HFFc6 (cell line): ENCODE measurements around the gene SLC6A9. TPM values are rescaled to one million over a fixed set of nuclear protein-coding genes. Genes with fewer than 3 reads are reported as not detected.

ENCODE experiments used
- DNase-seq: peaks from one replicate; pipeline ENCODE4 v3.0.0-alpha.2; 2018
- H3K27ac Mint-ChIP-seq: 2 replicates; pipeline ENCODE4 v1.8.0; 2020; ENCODE audit warnings: mild to moderate bottlenecking, mixed read lengths
- H3K27me3 Mint-ChIP-seq: 2 replicates; pipeline ENCODE4 v1.8.0; 2021; ENCODE audit warnings: mild to moderate bottlenecking, moderate library complexity, mixed read lengths; ENCODE audit not compliant: insufficient read depth
- H3K36me3 Mint-ChIP-seq: 2 replicates; pipeline ENCODE4 v1.8.0; 2021; ENCODE audit warnings: low read depth, mixed read lengths
- H3K4me1 Mint-ChIP-seq: 2 replicates; pipeline ENCODE4 v1.8.0; 2020; ENCODE audit warnings: low read depth, mixed read lengths
- H3K4me3 Mint-ChIP-seq: 2 replicates; pipeline ENCODE4 v1.8.0; 2020; ENCODE audit warnings: mild to moderate bottlenecking, moderate library complexity, mixed read lengths
- H3K9me3 Mint-ChIP-seq: 2 replicates; pipeline ENCODE4 v1.8.0; 2020; ENCODE audit warnings: mild to moderate bottlenecking, mixed read lengths
- CTCF ChIP-seq: fragments of 200-600 bp; sonication (generic); IDR thresholded peaks from 2 replicates; pipeline ENCODE4 v1.5.0; 2021; ENCODE audit warnings: antibody characterized with exemption, mild to moderate bottlenecking
- total RNA-seq, 6 experiments: library from RNA; stranded (reverse); fragmentation: NEBNext Ultra II Directional; extraction: Animal tissue kit (Norgen Biotek cat#: 25700); gene quantifications; 2 replicates in 1 of 6; 3 replicates in 5 of 6; pipeline ENCODE4 v1.2.3, GENCODE V29; 2021

SLC6A9 gene
- total RNA-seq, 6 experiments from 2014 or later, result 8.3 to 11.0 (median 9.3) TPM

- peak; percentile 81 for TF ChIP-seq CTCF
- DNase-seq, result peak; percentile 71
- peaks cover 1% of the 10 kb centered on the region for H3K27me3 Mint-ChIP-seq
- no peaks in the 10 kb centered on the region for H3K9me3 Mint-ChIP-seq
- H3K27ac Mint-ChIP-seq, result peak overlapping the region; percentile 37
- no peaks in the 10 kb centered on the region for H3K36me3 Mint-ChIP-seq
- H3K4me1 Mint-ChIP-seq, result peaks cover 55% of the 10 kb centered on the region
- no peak overlapping the region for H3K4me3 Mint-ChIP-seq
These were observed 5.3 kb upstream of the SLC6A9 start for GRCh38 chr1:44036409-44037139.

GRCh38 chr1:44035726-44036408 is 4.6 kb upstream of the SLC6A9 start:
- H3K4me1 Mint-ChIP-seq, result peaks cover 55% of the 10 kb centered on the region
- no peaks in the 10 kb centered on the region for H3K9me3 Mint-ChIP-seq
- peaks cover 1% of the 10 kb centered on the region for H3K27me3 Mint-ChIP-seq
- no peak for DNase-seq
- H3K27ac Mint-ChIP-seq, result no peak overlapping the region; the same call in 1 of the 2 replicates
- H3K4me3 Mint-ChIP-seq, result no peak overlapping the region
- TF ChIP-seq CTCF, result no peak; the same call in 1 of the 2 replicates
- no peaks in the 10 kb centered on the region for H3K36me3 Mint-ChIP-seq

- H3K27me3 Mint-ChIP-seq, result peaks cover 1% of the 10 kb centered on the region
- H3K36me3 Mint-ChIP-seq, result no peaks in the 10 kb centered on the region
- no peak for TF ChIP-seq CTCF
- no peaks in the 10 kb centered on the region for H3K9me3 Mint-ChIP-seq
- no peak overlapping the region for H3K27ac Mint-ChIP-seq
- no peak overlapping the region for H3K4me3 Mint-ChIP-seq
- no peak for DNase-seq
- peaks cover 51% of the 10 kb centered on the region for H3K4me1 Mint-ChIP-seq
These were observed 3.9 kb upstream of the SLC6A9 start for GRCh38 chr1:44034976-44035716.

GRCh38 chr1:44034423-44034822 is 3.2 kb upstream of the SLC6A9 start:
- peaks cover 4% of the 10 kb centered on the region for H3K27me3 Mint-ChIP-seq
- TF ChIP-seq CTCF, result no peak
- peaks cover 50% of the 10 kb centered on the region for H3K4me1 Mint-ChIP-seq
- no peaks in the 10 kb centered on the region for H3K36me3 Mint-ChIP-seq
- H3K4me3 Mint-ChIP-seq, result no peak overlapping the region
- H3K9me3 Mint-ChIP-seq, result no peaks in the 10 kb centered on the region
- DNase-seq, result no peak
- H3K27ac Mint-ChIP-seq, result no peak overlapping the region

- H3K27me3 Mint-ChIP-seq, result peaks cover 4% of the 10 kb centered on the region
- H3K9me3 Mint-ChIP-seq, result no peaks in the 10 kb centered on the region
- H3K27ac Mint-ChIP-seq, result no peak overlapping the region
- H3K4me3 Mint-ChIP-seq, result no peak overlapping the region
- DNase-seq, result no peak
- H3K36me3 Mint-ChIP-seq, result no peaks in the 10 kb centered on the region; the same call in 1 of the 2 replicates
- no peak for TF ChIP-seq CTCF
- H3K4me1 Mint-ChIP-seq, result peaks cover 50% of the 10 kb centered on the region
These were observed 2.5 kb upstream of the SLC6A9 start for GRCh38 chr1:44033756-44034155.
